Measurements from ENCODE around the gene MED15. TPM values are rescaled to one million over a fixed set of nuclear protein-coding genes. Genes with fewer than 3 reads are reported as not detected.
"Not testable (repeated sequence)": the region's sequence is repeated elsewhere in the genome, so short reads cannot be mapped to it uniquely, and the experiment has no call there.

The MED15 gene
- total and polyA plus RNA-seq, 2 experiments from 2014 or later = 45.1 to 45.3 TPM

DNA sequence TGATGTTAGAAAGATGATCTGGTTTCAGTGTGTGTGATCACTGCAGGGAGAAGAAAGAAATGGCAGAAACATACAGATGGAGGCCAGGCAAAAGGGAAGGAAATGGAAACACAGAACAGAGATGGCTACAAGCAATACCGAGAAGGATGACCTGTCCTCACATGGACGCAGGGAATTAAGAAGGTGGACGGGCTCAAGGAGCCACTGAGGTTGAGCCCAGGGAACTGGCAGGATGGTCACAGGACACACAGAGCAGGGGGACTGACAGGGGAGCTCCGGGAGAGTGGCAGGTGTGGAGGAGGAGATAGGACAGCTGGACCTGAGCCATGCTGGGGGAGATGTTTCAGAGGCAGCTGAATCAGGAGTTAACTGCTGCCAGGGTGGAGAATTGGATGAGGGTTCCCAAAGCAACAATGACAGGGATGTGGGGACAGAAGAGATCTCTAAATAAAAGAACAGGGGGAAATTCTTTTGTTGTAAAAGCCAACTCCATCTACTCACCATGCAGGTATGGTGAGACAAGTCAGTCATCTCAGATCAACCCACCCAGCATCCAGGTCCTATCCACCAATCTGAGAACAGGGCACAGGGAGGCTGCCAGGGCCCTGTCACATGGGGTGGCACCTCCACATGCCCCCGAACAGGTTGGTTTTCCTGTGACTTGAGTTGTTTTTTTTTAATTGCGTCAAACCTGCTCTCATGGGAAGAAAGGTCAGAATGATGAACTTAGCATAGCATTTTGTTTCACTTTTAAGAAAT, 38.1 kb upstream of the MED15 start:
- H3K9me3 ChIP-seq (ENCODE audit: low read depth) = no peaks in the 10 kb centered on the region
- peak overlapping the region; percentile 90 for H3K27ac ChIP-seq
- no peak for TF ChIP-seq CTCF (IDR thresholded peaks at IDR 0.05; ENCODE audit: low read depth, low read length)
- no peak overlapping the region for H3K4me3 ChIP-seq
- no peak for DNase-seq (ENCODE audit: low read depth in 1 of 2, low spot score in 1 of 2)
- H3K36me3 ChIP-seq = peaks cover 4% of the 10 kb centered on the region
- peaks cover 33% of the 10 kb centered on the region for H3K4me1 ChIP-seq (ENCODE audit: low read depth)
- H3K27me3 ChIP-seq = no peaks in the 10 kb centered on the region

DNA sequence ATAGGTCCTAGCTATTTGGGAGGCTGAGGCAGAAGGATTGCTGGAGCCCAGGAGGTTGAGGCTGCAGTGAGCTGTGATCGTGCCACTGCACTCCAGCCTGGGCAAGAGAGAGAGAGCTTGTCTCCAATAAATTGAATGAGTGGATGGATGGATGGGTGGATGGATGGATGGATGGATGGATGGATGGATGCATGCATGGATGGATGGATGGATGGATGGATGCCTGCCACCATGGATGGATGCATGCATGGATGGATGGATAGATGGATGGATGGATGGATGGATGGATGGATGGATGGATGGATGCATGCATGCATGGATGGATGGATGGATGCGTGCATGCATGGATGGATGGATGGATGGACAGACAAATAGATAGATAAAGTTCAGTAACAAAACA, 36.9 kb upstream of the MED15 start:
- H3K36me3 ChIP-seq; H3K4me3 ChIP-seq; H3K27me3 ChIP-seq; H3K9me3 ChIP-seq (ENCODE audit: low read depth); DNase-seq (ENCODE audit: low read depth in 1 of 2, low spot score in 1 of 2); H3K27ac ChIP-seq: not testable (repeated sequence)
- peaks cover 33% of the 10 kb centered on the region for H3K4me1 ChIP-seq (ENCODE audit: low read depth)

DNA sequence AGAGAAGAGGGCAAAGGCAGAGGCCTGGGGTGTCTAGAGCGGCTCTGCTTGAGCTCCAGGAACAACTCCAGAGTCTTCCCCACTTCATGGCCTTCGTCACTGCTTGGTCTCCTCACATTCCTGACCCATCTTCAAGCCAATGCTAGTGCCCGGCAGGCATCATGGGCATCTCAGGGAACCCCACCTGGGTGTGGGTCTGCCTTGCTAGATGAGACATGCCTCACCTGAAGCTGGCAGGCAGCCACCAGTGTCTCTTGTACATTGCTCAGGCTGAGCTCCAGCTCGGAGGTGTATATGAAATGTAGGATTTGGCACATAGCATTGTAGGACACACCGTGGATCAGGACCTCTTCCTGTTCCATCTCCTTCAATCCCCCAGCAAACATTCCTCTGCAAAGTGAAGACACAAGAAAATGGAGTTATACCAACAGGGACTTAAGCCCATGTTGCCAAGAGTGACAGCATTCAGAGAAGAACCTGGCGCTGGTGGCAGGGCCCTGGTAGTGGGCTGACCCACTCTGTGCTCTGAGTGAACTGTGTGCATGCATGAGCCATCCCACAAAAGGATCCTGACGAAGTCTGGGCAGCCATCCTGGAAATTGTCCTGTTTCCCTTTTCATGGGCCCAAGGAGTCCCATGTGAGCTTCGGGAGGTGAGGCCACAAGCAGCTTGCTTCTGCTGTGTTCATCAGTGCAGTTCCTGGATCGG, 36.1 kb upstream of the MED15 start:
- peaks cover 2% of the 10 kb centered on the region for H3K36me3 ChIP-seq
- DNase-seq (ENCODE audit: low read depth in 1 of 2, low spot score in 1 of 2) = no peak
- peaks cover 33% of the 10 kb centered on the region for H3K4me1 ChIP-seq (ENCODE audit: low read depth)
- no peak overlapping the region for H3K27ac ChIP-seq
- H3K27me3 ChIP-seq = no peaks in the 10 kb centered on the region
- H3K9me3 ChIP-seq (ENCODE audit: low read depth) = no peaks in the 10 kb centered on the region
- no peak for TF ChIP-seq CTCF (IDR thresholded peaks at IDR 0.05; ENCODE audit: low read depth, low read length)
- H3K4me3 ChIP-seq = no peak overlapping the region

DNA sequence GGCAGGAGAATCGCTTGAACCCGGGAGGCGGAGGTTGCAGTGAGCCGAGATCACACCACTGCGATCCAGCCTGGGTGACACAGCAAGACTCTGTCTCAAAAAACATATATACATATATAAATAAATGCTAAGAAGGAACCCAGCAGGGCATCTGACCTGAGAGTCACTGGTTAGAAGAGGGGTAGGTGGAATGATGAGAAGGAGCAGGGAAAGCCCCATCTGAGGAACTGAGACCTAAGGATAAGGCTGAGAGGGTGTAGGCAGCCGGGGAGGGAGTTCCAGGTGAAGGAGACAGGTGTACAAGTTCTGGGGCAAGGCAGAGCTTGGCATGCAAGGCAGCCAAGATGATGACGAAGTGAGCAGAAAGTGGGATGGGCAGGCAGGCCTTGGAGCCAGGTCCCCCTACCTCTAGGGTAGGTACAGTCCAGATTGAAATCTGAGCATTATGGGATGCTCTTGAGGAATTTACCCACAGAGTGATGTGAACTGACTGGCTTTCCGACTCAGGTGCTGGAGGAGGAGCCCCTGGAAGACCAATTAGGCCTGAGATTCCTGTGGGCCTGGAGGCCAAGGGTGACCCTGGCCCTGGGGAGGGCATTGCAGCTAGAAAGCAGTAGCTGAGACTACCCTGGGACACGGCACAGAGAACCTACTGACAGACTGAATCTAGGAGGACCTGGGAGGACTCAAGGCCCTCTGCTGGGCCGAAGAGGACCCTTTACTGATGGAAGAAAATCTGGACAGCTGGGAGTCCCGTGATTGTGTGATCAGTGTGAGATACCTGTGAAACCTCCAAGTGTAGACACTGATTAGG, 34.6 kb upstream of the MED15 start:
- Histone ChIP-seq H3K9me3 (ENCODE audit: low read depth) (no peaks in the 10 kb centered on the region), H3K27me3 (no peaks in the 10 kb centered on the region), H3K27ac (no peak overlapping the region), H3K36me3 (peaks cover 2% of the 10 kb centered on the region), H3K4me1 (ENCODE audit: low read depth) (peaks cover 18% of the 10 kb centered on the region), H3K4me3 (no peak overlapping the region)
- DNase-seq (ENCODE audit: low read depth in 1 of 2, low spot score in 1 of 2) = no peak
- no peak for TF ChIP-seq CTCF (IDR thresholded peaks at IDR 0.05; ENCODE audit: low read depth, low read length)

GRCh38 chr22:20475115-20475436, 32.3 kb upstream of the MED15 start:
- Histone ChIP-seq H3K36me3 (peaks cover 2% of the 10 kb centered on the region), H3K27ac (no peak overlapping the region), H3K4me1 (ENCODE audit: low read depth) (no peaks in the 10 kb centered on the region), H3K4me3 (no peak overlapping the region), H3K27me3 (no peaks in the 10 kb centered on the region), H3K9me3 (ENCODE audit: low read depth) (no peaks in the 10 kb centered on the region)
- DNase-seq (ENCODE audit: low read depth in 1 of 2, low spot score in 1 of 2) = no peak
- no peak for TF ChIP-seq CTCF (IDR thresholded peaks at IDR 0.05; ENCODE audit: low read depth, low read length)

- H3K4me1 ChIP-seq (ENCODE audit: low read depth); H3K27me3 ChIP-seq; H3K27ac ChIP-seq; DNase-seq (ENCODE audit: low read depth in 1 of 2, low spot score in 1 of 2); H3K36me3 ChIP-seq; H3K4me3 ChIP-seq; H3K9me3 ChIP-seq (ENCODE audit: low read depth): not testable (repeated sequence)
These were observed 31.8 kb upstream of the MED15 start for GRCh38 chr22:20475569-20475968.

- not testable (repeated sequence) for H3K36me3 ChIP-seq; DNase-seq (ENCODE audit: low read depth in 1 of 2, low spot score in 1 of 2)
These were observed 29.4 kb upstream of the MED15 start for GRCh38 chr22:20478059-20478458.

More at GRCh38 chr22:20478059-20478458, 29.4 kb upstream of the MED15 start:
- not testable (repeated sequence) for H3K27me3 ChIP-seq; H3K4me3 ChIP-seq; H3K27ac ChIP-seq; H3K4me1 ChIP-seq (ENCODE audit: low read depth); H3K9me3 ChIP-seq (ENCODE audit: low read depth)

Data from cardiac muscle cell (in vitro differentiated cells and primary cell).